SU-DHL-6 (cell line): ENCODE results near the gene ARHGEF11.

Experiments
- H2AFZ ChIP-seq: fragments of 200-600 bp; sonication (generic); 2 replicates; pipeline ENCODE4 v1.6.1; 2014; ENCODE audit warnings: low read depth, mild to moderate bottlenecking, moderate library complexity, mixed read lengths, antibody characterized with exemption, low read length; ENCODE audit not compliant: severe bottlenecking
- H3F3A ChIP-seq: fragments of 200-600 bp; shearing (Covaris generic); 2 replicates; pipeline ENCODE4 v1.6.0; 2016; ENCODE audit warnings: antibody characterized with exemption, mild to moderate bottlenecking; ENCODE audit not compliant: insufficient read depth
- H3K27ac ChIP-seq: fragments of 200-600 bp; sonication (generic); 2 replicates; pipeline ENCODE4 v1.5.1; 2016; ENCODE audit warnings: low read depth, mild to moderate bottlenecking, low read length, moderate library complexity, mixed read lengths
- H3K27me3 ChIP-seq: fragments of 200-600 bp; sonication (generic), shearing (Covaris generic); 2 replicates; pipeline ENCODE4 v1.6.0; 2014; ENCODE audit warnings: mild to moderate bottlenecking, low read length
- H3K36me3 ChIP-seq: fragments of 200-600 bp; sonication (generic); 2 replicates; pipeline ENCODE4 v1.6.1; 2014; ENCODE audit warnings: mild to moderate bottlenecking, low read length, mixed read lengths
- H3K4me2 ChIP-seq: fragments of 300-600, 200-600 bp; shearing (Covaris generic), sonication (generic); 2 replicates; pipeline ENCODE4 v1.6.0; 2014; ENCODE audit warnings: low read length, low read depth, mild to moderate bottlenecking; ENCODE audit not compliant: poor library complexity, severe bottlenecking
- H3K4me3 ChIP-seq: fragments of 200-600 bp; sonication (generic); 2 replicates; pipeline ENCODE4 v1.5.1; 2014; ENCODE audit warnings: antibody characterized with exemption, low read length, mild to moderate bottlenecking, mixed read lengths; ENCODE audit not compliant: insufficient read depth, poor library complexity, severe bottlenecking
- H3K79me2 ChIP-seq: fragments of 200-600 bp; sonication (generic); 2 replicates; pipeline ENCODE4 v1.6.1; 2014; ENCODE audit warnings: mild to moderate bottlenecking, low read length, moderate library complexity; ENCODE audit not compliant: insufficient read depth
- H3K9ac ChIP-seq: fragments of 200-600 bp; sonication (generic); 2 replicates; pipeline ENCODE4 v1.7.0; 2014; ENCODE audit warnings: mild to moderate bottlenecking, low read length
- H3K9me2 ChIP-seq: fragments of 200-600 bp; sonication (generic); replicated peaks from 2 replicates; pipeline ENCODE4 v1.6.1; 2014; ENCODE audit warnings: low read length; ENCODE audit not compliant: insufficient read depth
- H3K9me3 ChIP-seq: fragments of 200-600 bp; sonication (generic); 2 replicates; pipeline ENCODE4 v1.6.1; 2014; ENCODE audit warnings: low read length, mixed read lengths; ENCODE audit not compliant: insufficient read depth
- H4K20me1 ChIP-seq: fragments of 200-600 bp; sonication (generic); 2 replicates; pipeline ENCODE4 v1.6.1; 2014; ENCODE audit warnings: low read depth, mild to moderate bottlenecking, antibody characterized with exemption, low read length, moderate library complexity, mixed read lengths
- CTCF ChIP-seq: fragments of 200-600 bp; sonication (generic); IDR thresholded peaks from one replicate; pipeline ENCODE4 v1.5.1; 2017; ENCODE audit warnings: antibody characterized with exemption, mild to moderate bottlenecking, low read length, moderate library complexity; ENCODE audit not compliant: insufficient read depth, poor library complexity, severe bottlenecking
- EZH2phosphoT487 ChIP-seq: fragments of 200-600 bp; sonication (generic), shearing (Covaris generic); conservative IDR thresholded peaks from 2 replicates; pipeline ENCODE4 v1.6.1; 2018; ENCODE audit warnings: mild to moderate bottlenecking, antibody characterized with exemption, low read length, moderate library complexity, mixed read lengths

Gene ARHGEF11

GRCh38 chr1:156914440-156914856, 131.1 kb downstream of the ARHGEF11 start:
- Histone ChIP-seq H3K27me3 (no peaks in the 10 kb centered on the region), H3F3A (no peaks in the 10 kb centered on the region), H3K9me3 (no peaks in the 10 kb centered on the region), H3K79me2 (no peaks in the 10 kb centered on the region), H3K27ac (no peak overlapping the region), H3K9me2 (no peaks in the 10 kb centered on the region), H2AFZ (no peak overlapping the region), H3K4me3 (no peak overlapping the region), H3K9ac (no peak overlapping the region), H3K4me2 (no peak overlapping the region), H3K36me3 (no peaks in the 10 kb centered on the region), H4K20me1 (no peaks in the 10 kb centered on the region)
- TF ChIP-seq CTCF (no peak), EZH2phosphoT487 (no peak)

- Histone ChIP-seq H3K36me3 (no peaks in the 10 kb centered on the region), H3K79me2 (no peaks in the 10 kb centered on the region), H4K20me1 (no peaks in the 10 kb centered on the region), H3K27ac (no peak overlapping the region), H3K27me3 (no peaks in the 10 kb centered on the region), H3K4me2 (no peak overlapping the region), H3F3A (no peaks in the 10 kb centered on the region), H3K9ac (no peak overlapping the region), H3K9me2 (no peaks in the 10 kb centered on the region), H2AFZ (no peak overlapping the region), H3K4me3 (no peak overlapping the region), H3K9me3 (no peaks in the 10 kb centered on the region)
- TF ChIP-seq EZH2phosphoT487 (no peak), CTCF (no peak)
Measured at GRCh38 chr1:156913809-156914387, 131.6 kb downstream of the ARHGEF11 start.

- Histone ChIP-seq H2AFZ (no peak overlapping the region), H3K9me3 (no peaks in the 10 kb centered on the region)
Measured at GRCh38 chr1:156912861-156913808, 132.4 kb downstream of the ARHGEF11 start.

More at GRCh38 chr1:156912861-156913808, 132.4 kb downstream of the ARHGEF11 start:
- TF ChIP-seq CTCF (no peak), EZH2phosphoT487 (no peak)
- H3F3A ChIP-seq: no peaks in the 10 kb centered on the region
- no peak overlapping the region for H3K4me3 ChIP-seq
- no peak overlapping the region for H3K4me2 ChIP-seq
- H3K79me2 ChIP-seq: no peaks in the 10 kb centered on the region
- no peaks in the 10 kb centered on the region for H3K36me3 ChIP-seq
- H4K20me1 ChIP-seq: no peaks in the 10 kb centered on the region
- H3K27ac ChIP-seq: no peak overlapping the region
- no peaks in the 10 kb centered on the region for H3K9me2 ChIP-seq
- no peak overlapping the region for H3K9ac ChIP-seq
- H3K27me3 ChIP-seq: no peaks in the 10 kb centered on the region
